GM23338 (cell line): ENCODE data around the gene TOX4.

Source experiments
- CREB1 ChIP-seq: fragments of 250-450 bp; sonication (Bioruptor Pico); IDR thresholded peaks from 2 replicates; pipeline ENCODE4 v1.5.0; 2020; ENCODE audit warnings: low read depth, mild to moderate bottlenecking, moderate library complexity
- EZH2 ChIP-seq: fragments of 200-600 bp; sonication (generic); IDR thresholded peaks from one replicate; pipeline ENCODE4 v1.8.0; 2017; ENCODE audit warnings: antibody characterized with exemption, mild to moderate bottlenecking, low read depth; ENCODE audit not compliant: unreplicated experiment
- EZH2phosphoT487 ChIP-seq: fragments of 200-600 bp; sonication (generic); IDR thresholded peaks from one replicate; pipeline ENCODE4 v1.8.1; 2018; ENCODE audit warnings: antibody characterized with exemption; ENCODE audit not compliant: unreplicated experiment
- JUNB ChIP-seq: IDR thresholded peaks from one replicate; pipeline ENCODE4 v1.6.1; 2016; ENCODE audit warnings: antibody characterized with exemption; ENCODE audit not compliant: unreplicated experiment
- NANOG ChIP-seq: IDR thresholded peaks from 2 replicates; pipeline ENCODE4 v1.6.1; 2016; ENCODE audit warnings: antibody characterized with exemption, borderline replicate concordance
- POLR2AphosphoS5 ChIP-seq: IDR thresholded peaks from 2 replicates; pipeline ENCODE4 v1.6.1; 2016; ENCODE audit warnings: antibody characterized with exemption, low read depth
- STAT1 ChIP-seq: IDR thresholded peaks from one replicate; pipeline ENCODE4 v1.6.1; 2016; ENCODE audit warnings: antibody characterized with exemption; ENCODE audit not compliant: unreplicated experiment
- ZNF114 ChIP-seq: fragments of 250-450 bp; sonication (Bioruptor Pico); IDR thresholded peaks from 2 replicates; pipeline ENCODE4 v1.5.0; 2020; ENCODE audit warnings: mild to moderate bottlenecking, moderate library complexity
- ZNF331 ChIP-seq: fragments of 250-450 bp; sonication (Bioruptor Pico); IDR thresholded peaks from 2 replicates; pipeline ENCODE4 v1.5.0; 2020; ENCODE audit warnings: low read depth, mild to moderate bottlenecking, moderate library complexity
- TF ChIP-seq, protein P1 (sequence below), 2 experiments: fragments of 200-600 bp in 1 of 2; sonication (generic) in 1 of 2; conservative IDR thresholded peaks; 2 replicates each; pipeline versions ENCODE4 v1.5.1 to v1.6.1; 2016 to 2017; ENCODE audit warnings: antibody characterized with exemption in 2 of 2, low read depth in 2 of 2, mild to moderate bottlenecking in 2 of 2, moderate library complexity in 1 of 2
- TF ChIP-seq, protein P2 (sequence below): IDR thresholded peaks from 2 replicates; pipeline ENCODE4 v1.6.1; 2016; ENCODE audit warnings: antibody characterized with exemption
- TF ChIP-seq, protein P3 (sequence below): IDR thresholded peaks from one replicate; pipeline ENCODE4 v1.6.1; 2018; ENCODE audit warnings: antibody characterized with exemption; ENCODE audit not compliant: unreplicated experiment
- TF ChIP-seq, protein P4 (sequence below): fragments of 250-450 bp; sonication (Bioruptor Pico); IDR thresholded peaks from 2 replicates; pipeline ENCODE4 v1.5.0; 2020; ENCODE audit warnings: mild to moderate bottlenecking, moderate library complexity

DNA sequence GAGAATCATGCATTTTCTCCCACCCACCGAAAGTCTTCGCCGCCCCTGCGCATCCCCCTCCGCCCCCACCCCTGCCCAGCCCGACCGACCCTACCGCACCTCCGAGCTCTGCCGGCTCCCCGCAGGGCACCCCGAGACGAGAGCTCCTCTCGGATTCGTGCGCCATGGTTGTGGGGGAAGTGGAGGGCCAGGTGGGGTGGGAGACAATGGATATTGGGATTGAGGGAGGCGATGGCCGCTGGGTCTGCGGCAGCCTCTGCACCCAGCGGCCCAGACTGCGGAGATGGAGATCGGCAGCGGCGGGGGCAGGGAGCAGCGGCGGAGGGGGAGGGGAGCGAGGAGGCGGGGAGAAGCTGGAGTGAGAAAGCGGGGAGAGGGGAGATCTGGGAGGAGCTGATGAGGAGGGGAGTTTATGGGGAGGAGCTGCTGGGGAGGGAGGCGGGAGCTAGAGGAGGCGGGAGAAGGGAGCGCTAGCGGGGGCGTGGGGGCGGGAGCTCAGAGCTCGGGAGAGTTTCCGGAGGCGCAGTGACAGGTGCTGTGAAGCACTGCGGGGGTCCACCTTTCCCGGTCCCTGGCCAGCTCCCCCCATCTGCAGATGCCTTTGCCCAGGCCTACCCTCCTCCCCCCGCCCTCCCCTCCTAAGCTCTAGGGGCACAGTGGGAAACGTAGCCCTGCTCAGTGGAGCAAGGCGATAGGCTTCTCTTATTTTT, 49.1 kb downstream of the TOX4 start, which contains the start of gene SALL2:
- TF ChIP-seq, protein P1, sequence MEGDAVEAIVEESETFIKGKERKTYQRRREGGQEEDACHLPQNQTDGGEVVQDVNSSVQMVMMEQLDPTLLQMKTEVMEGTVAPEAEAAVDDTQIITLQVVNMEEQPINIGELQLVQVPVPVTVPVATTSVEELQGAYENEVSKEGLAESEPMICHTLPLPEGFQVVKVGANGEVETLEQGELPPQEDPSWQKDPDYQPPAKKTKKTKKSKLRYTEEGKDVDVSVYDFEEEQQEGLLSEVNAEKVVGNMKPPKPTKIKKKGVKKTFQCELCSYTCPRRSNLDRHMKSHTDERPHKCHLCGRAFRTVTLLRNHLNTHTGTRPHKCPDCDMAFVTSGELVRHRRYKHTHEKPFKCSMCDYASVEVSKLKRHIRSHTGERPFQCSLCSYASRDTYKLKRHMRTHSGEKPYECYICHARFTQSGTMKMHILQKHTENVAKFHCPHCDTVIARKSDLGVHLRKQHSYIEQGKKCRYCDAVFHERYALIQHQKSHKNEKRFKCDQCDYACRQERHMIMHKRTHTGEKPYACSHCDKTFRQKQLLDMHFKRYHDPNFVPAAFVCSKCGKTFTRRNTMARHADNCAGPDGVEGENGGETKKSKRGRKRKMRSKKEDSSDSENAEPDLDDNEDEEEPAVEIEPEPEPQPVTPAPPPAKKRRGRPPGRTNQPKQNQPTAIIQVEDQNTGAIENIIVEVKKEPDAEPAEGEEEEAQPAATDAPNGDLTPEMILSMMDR (conservative IDR thresholded peaks at IDR 0.05; ENCODE audit: low read depth in 2 of 2) = no peak
- no peak for TF ChIP-seq EZH2phosphoT487
- no peak for TF ChIP-seq EZH2
- 0 out of 2 replicates have a peak, but pooled peaks have one; percentile 19 for TF ChIP-seq CREB1 (CRISPR knock-in tag)
- peak; percentile 66 for TF ChIP-seq POLR2AphosphoS5
- TF ChIP-seq STAT1 = no peak
- TF ChIP-seq, protein P2, sequence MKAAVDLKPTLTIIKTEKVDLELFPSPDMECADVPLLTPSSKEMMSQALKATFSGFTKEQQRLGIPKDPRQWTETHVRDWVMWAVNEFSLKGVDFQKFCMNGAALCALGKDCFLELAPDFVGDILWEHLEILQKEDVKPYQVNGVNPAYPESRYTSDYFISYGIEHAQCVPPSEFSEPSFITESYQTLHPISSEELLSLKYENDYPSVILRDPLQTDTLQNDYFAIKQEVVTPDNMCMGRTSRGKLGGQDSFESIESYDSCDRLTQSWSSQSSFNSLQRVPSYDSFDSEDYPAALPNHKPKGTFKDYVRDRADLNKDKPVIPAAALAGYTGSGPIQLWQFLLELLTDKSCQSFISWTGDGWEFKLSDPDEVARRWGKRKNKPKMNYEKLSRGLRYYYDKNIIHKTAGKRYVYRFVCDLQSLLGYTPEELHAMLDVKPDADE = no peak
- TF ChIP-seq, protein P3, sequence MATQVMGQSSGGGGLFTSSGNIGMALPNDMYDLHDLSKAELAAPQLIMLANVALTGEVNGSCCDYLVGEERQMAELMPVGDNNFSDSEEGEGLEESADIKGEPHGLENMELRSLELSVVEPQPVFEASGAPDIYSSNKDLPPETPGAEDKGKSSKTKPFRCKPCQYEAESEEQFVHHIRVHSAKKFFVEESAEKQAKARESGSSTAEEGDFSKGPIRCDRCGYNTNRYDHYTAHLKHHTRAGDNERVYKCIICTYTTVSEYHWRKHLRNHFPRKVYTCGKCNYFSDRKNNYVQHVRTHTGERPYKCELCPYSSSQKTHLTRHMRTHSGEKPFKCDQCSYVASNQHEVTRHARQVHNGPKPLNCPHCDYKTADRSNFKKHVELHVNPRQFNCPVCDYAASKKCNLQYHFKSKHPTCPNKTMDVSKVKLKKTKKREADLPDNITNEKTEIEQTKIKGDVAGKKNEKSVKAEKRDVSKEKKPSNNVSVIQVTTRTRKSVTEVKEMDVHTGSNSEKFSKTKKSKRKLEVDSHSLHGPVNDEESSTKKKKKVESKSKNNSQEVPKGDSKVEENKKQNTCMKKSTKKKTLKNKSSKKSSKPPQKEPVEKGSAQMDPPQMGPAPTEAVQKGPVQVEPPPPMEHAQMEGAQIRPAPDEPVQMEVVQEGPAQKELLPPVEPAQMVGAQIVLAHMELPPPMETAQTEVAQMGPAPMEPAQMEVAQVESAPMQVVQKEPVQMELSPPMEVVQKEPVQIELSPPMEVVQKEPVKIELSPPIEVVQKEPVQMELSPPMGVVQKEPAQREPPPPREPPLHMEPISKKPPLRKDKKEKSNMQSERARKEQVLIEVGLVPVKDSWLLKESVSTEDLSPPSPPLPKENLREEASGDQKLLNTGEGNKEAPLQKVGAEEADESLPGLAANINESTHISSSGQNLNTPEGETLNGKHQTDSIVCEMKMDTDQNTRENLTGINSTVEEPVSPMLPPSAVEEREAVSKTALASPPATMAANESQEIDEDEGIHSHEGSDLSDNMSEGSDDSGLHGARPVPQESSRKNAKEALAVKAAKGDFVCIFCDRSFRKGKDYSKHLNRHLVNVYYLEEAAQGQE = no peak
- TF ChIP-seq JUNB = no peak
- no peak for TF ChIP-seq ZNF331 (CRISPR knock-in tag)
- no peak for TF ChIP-seq ZNF114 (CRISPR knock-in tag)
- TF ChIP-seq NANOG = no peak
- TF ChIP-seq, protein P4, sequence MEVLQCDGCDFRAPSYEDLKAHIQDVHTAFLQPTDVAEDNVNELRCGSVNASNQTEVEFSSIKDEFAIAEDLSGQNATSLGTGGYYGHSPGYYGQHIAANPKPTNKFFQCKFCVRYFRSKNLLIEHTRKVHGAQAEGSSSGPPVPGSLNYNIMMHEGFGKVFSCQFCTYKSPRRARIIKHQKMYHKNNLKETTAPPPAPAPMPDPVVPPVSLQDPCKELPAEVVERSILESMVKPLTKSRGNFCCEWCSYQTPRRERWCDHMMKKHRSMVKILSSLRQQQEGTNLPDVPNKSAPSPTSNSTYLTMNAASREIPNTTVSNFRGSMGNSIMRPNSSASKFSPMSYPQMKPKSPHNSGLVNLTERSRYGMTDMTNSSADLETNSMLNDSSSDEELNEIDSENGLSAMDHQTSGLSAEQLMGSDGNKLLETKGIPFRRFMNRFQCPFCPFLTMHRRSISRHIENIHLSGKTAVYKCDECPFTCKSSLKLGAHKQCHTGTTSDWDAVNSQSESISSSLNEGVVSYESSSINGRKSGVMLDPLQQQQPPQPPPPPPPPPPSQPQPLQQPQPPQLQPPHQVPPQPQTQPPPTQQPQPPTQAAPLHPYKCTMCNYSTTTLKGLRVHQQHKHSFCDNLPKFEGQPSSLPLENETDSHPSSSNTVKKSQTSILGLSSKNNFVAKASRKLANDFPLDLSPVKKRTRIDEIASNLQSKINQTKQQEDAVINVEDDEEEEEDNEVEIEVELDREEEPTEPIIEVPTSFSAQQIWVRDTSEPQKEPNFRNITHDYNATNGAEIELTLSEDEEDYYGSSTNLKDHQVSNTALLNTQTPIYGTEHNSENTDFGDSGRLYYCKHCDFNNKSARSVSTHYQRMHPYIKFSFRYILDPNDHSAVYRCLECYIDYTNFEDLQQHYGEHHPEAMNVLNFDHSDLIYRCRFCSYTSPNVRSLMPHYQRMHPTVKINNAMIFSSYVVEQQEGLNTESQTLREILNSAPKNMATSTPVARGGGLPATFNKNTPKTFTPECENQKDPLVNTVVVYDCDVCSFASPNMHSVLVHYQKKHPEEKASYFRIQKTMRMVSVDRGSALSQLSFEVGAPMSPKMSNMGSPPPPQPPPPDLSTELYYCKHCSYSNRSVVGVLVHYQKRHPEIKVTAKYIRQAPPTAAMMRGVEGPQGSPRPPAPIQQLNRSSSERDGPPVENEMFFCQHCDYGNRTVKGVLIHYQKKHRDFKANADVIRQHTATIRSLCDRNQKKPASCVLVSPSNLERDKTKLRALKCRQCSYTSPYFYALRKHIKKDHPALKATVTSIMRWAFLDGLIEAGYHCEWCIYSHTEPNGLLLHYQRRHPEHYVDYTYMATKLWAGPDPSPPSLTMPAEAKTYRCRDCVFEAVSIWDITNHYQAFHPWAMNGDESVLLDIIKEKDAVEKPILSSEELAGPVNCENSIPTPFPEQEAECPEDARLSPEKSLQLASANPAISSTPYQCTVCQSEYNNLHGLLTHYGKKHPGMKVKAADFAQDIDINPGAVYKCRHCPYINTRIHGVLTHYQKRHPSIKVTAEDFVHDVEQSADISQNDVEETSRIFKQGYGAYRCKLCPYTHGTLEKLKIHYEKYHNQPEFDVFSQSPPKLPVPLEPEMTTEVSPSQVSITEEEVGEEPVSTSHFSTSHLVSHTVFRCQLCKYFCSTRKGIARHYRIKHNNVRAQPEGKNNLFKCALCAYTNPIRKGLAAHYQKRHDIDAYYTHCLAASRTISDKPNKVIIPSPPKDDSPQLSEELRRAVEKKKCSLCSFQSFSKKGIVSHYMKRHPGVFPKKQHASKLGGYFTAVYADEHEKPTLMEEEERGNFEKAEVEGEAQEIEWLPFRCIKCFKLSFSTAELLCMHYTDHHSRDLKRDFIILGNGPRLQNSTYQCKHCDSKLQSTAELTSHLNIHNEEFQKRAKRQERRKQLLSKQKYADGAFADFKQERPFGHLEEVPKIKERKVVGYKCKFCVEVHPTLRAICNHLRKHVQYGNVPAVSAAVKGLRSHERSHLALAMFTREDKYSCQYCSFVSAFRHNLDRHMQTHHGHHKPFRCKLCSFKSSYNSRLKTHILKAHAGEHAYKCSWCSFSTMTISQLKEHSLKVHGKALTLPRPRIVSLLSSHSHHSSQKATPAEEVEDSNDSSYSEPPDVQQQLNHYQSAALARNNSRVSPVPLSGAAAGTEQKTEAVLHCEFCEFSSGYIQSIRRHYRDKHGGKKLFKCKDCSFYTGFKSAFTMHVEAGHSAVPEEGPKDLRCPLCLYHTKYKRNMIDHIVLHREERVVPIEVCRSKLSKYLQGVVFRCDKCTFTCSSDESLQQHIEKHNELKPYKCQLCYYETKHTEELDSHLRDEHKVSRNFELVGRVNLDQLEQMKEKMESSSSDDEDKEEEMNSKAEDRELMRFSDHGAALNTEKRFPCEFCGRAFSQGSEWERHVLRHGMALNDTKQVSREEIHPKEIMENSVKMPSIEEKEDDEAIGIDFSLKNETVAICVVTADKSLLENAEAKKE (CRISPR knock-in tag) = no peak
